Lung (tissue), 12 donors: ENCODE data around the gene TEC. TPM values are rescaled to one million over a fixed set of nuclear protein-coding genes. Genes with fewer than 3 reads are reported as not detected.

ENCODE experiments used
- ATAC-seq: fragments of 200-7000 bp; cut with Tn5 transposase; one replicate; pipeline ENCODE4 v1.9.1; 2020; ENCODE audit warnings: moderate number of reproducible peaks; ENCODE audit not compliant: insufficient read depth, low FRiP score
- DNase-seq, 3 donors: peaks; one replicate each; pipeline ENCODE4 v3.0.0-alpha.2; 2013 to 2017
- H3K27ac ChIP-seq, 2 donors: one replicate each; pipeline ENCODE4 v1.5.1; 2013; ENCODE audit warnings: mild to moderate bottlenecking in 2 of 2, moderate library complexity in 2 of 2, control low read depth in 1 of 2, inconsistent platforms in 1 of 2, low read depth in 1 of 2, low read length in 1 of 2
- H3K27me3 ChIP-seq, 3 donors: one replicate each; pipeline ENCODE4 v1.5.1; 2013; ENCODE audit warnings: low read length in 2 of 3; ENCODE audit not compliant: control insufficient read depth in 3 of 3, insufficient read depth in 3 of 3
- H3K36me3 ChIP-seq, 4 donors: one replicate each; pipeline ENCODE4 v1.5.1; 2013; ENCODE audit warnings: low read length in 4 of 4, mild to moderate bottlenecking in 1 of 4, moderate library complexity in 1 of 4; ENCODE audit not compliant: control insufficient read depth in 4 of 4, insufficient read depth in 4 of 4
- H3K4me1 ChIP-seq, 5 donors: one replicate each; pipeline ENCODE4 v1.5.1; 2013; ENCODE audit warnings: low read length in 5 of 5, mild to moderate bottlenecking in 2 of 5, moderate library complexity in 1 of 5; ENCODE audit not compliant: control insufficient read depth in 5 of 5, insufficient read depth in 5 of 5
- H3K4me3 ChIP-seq: one replicate; pipeline ENCODE4 v1.5.1; 2013; ENCODE audit warnings: mild to moderate bottlenecking, control low read depth, moderate library complexity
- H3K9ac ChIP-seq, 2 donors: one replicate each; pipeline ENCODE4 v1.5.1; 2013; ENCODE audit warnings: low read length in 2 of 2, control low read depth in 1 of 2; ENCODE audit not compliant: insufficient read depth in 1 of 2
- H3K9me3 ChIP-seq, 4 donors: one replicate each; pipeline ENCODE4 v1.5.1; 2013; ENCODE audit warnings: low read length in 3 of 4, mild to moderate bottlenecking in 1 of 4, moderate library complexity in 1 of 4; ENCODE audit not compliant: control insufficient read depth in 4 of 4, insufficient read depth in 3 of 4
- CTCF ChIP-seq: IDR thresholded peaks from 2 replicates; pipeline ENCODE4 v1.5.1; 2012; ENCODE audit warnings: mild to moderate bottlenecking; ENCODE audit errors: control extremely low read depth, extremely low read depth
- WGBS, 2 donors: extraction: QIAGEN DNeasy Blood & Tissue Kit; methylation state at CpG; one replicate each; pipeline ENCODE4 v1.1.7; 2013; 5-methylcytosine and 5-hydroxymethylcytosine counted together
- polyA plus RNA-seq, 2 donors: library from polyadenylated mRNA; stranded (reverse); fragments of 200-250 nt; gene quantifications; one replicate each; pipeline ENCODE4 v1.2.1, GENCODE V29; 2013
- total RNA-seq, 2 donors: library from RNA; depleted of rRNA in 1 of 2; stranded (reverse); fragments of >200 nt in 1 of 2; gene quantifications; one replicate each; pipeline ENCODE4 v1.2.1, GENCODE V29; 2014 to 2021
- donor health status: control.
- donor health status: control.
- donor health status: Bipolar disorder and iron deficiency.
- donor health status: healthy.
- donor health status: DM: yes; HTN: yes; CAD: no.

The TEC gene
- total and polyA plus RNA-seq, 4 donors = 2.0 to 19.8 (median 3.1) TPM

- Histone ChIP-seq H3K27ac (no peak overlapping the region), H3K36me3 (no peaks in the 10 kb centered on the region), H3K9ac (no peak overlapping the region), H3K27me3 (no peaks in the 10 kb centered on the region), H3K9me3 (no peaks in the 10 kb centered on the region), H3K4me3 (no peak overlapping the region), H3K4me1 (no peaks in the 10 kb centered on the region)
- ATAC-seq (no peak), DNase-seq (no peak)
- TF ChIP-seq CTCF = no peak
- 88 to 93% methylated on average over 13 of the region's 13 CpGs for WGBS, 2 donors
Observed at GRCh38 chr4:48120132-48120531, 149.5 kb downstream of the TEC start.

GRCh38 chr4:48119646-48120045, 150.0 kb downstream of the TEC start:
- DNase-seq (no peak), ATAC-seq (no peak)
- no peak for TF ChIP-seq CTCF
- no peaks in the 10 kb centered on the region for H3K36me3 ChIP-seq
- no peaks in the 10 kb centered on the region for H3K4me1 ChIP-seq
- H3K4me3 ChIP-seq = no peak overlapping the region
- no peak overlapping the region for H3K9ac ChIP-seq
- H3K27me3 ChIP-seq = no peaks in the 10 kb centered on the region
- no peaks in the 10 kb centered on the region for H3K9me3 ChIP-seq
- no peak overlapping the region for H3K27ac ChIP-seq

- H3K4me3 ChIP-seq = no peak overlapping the region
- no peaks in the 10 kb centered on the region for H3K36me3 ChIP-seq
- DNase-seq = no peak
- peaks cover 0 to 5% (median 0%) of the 10 kb centered on the region in 5 donors for H3K4me1 ChIP-seq
- no peaks in the 10 kb centered on the region for H3K27me3 ChIP-seq
- no peaks in the 10 kb centered on the region for H3K9me3 ChIP-seq
- no peak for TF ChIP-seq CTCF
- 73 to 79% methylated on average over 2 of the region's 2 CpGs for WGBS, 2 donors
- no peak overlapping the region for H3K27ac ChIP-seq
- H3K9ac ChIP-seq = no peak overlapping the region
- no peak for ATAC-seq
Observed at GRCh38 chr4:48118081-48118480, 151.6 kb downstream of the TEC start.

GRCh38 chr4:48116582-48116981, 153.1 kb downstream of the TEC start:
- ATAC-seq (no peak), DNase-seq (no peak)
- peaks cover 0 to 5% (median 0%) of the 10 kb centered on the region in 5 donors for H3K4me1 ChIP-seq
- H3K9ac ChIP-seq = no peak overlapping the region
- WGBS, 2 donors = 70 to 80% methylated on average over 3 of the region's 3 CpGs
- no peak for TF ChIP-seq CTCF
- no peaks in the 10 kb centered on the region for H3K36me3 ChIP-seq
- H3K27me3 ChIP-seq = no peaks in the 10 kb centered on the region
- no peaks in the 10 kb centered on the region for H3K9me3 ChIP-seq
- H3K27ac ChIP-seq = no peak overlapping the region
- no peak overlapping the region for H3K4me3 ChIP-seq
